ENCODE results near the gene CST1.

CST1 gene

GRCh38 chr20:23705895-23706294, 44.8 kb downstream of the CST1 start:
- DNase-seq (ENCODE audit: low read depth in 2 of 2) = no peak

- DNase-seq (ENCODE audit: low read depth in 2 of 2) = no peak
These were observed 48.7 kb downstream of the CST1 start for GRCh38 chr20:23702021-23702420.

- no peak for DNase-seq (ENCODE audit: low read depth in 2 of 2)
These were observed 49.8 kb downstream of the CST1 start for GRCh38 chr20:23700931-23701330.

GRCh38 chr20:23697947-23698346, 52.8 kb downstream of the CST1 start:
- no peak for DNase-seq (ENCODE audit: low read depth in 2 of 2)
